ENCODE results near the gene THAP4.
"Not testable (repeated sequence)": the region's sequence is repeated elsewhere in the genome, so short reads cannot be mapped to it uniquely, and the experiment has no call there.

The THAP4 gene

GRCh38 chr2:241584436-241584835 is 52.5 kb downstream of the THAP4 start:
- no peak for DNase-seq (ENCODE audit: low spot score)

- DNase-seq (ENCODE audit: low spot score), result no peak
Observed at GRCh38 chr2:241582806-241583205, 54.2 kb downstream of the THAP4 start.

GRCh38 chr2:241582328-241582727 is 54.6 kb downstream of the THAP4 start:
- DNase-seq (ENCODE audit: low spot score), result no peak

GRCh38 chr2:241579281-241579680 is 57.7 kb downstream of the THAP4 start:
- DNase-seq (ENCODE audit: low spot score), result no peak

DNA sequence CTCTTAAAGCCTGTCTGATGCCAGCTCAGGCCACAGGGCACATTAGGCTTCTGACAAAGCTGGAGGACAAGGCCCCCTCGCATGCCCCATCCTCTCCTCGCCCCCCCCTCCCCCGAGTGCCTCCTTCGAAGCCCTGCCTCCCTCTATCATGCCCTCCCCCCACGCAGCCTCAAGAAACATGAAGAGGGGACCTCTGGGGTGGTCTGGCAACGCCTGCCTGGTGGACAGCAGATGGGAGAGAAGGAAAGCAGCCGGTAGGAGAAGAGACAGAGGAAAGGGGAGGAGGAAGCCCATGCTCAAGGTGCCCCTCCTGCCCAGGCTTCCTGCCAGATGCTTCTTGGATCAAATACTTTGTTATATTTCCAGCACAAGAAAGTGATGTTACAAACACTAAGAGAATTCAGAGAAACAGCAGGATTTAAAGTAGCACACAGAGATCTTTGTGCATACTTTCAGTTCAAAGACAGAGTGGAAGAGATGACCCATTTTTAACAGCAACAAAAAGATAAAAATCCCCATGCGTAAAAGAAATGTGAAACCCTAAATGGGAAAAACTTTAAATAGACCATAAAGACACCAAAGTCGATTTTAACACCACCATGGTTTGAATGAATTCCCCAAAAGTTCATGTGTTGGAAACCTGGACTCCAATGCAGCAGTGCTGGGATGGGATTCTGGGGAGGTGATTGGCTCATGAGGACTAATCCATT is 59.4 kb downstream of the THAP4 start:
- DNase-seq (ENCODE audit: low spot score), result no peak

- no peak for DNase-seq (ENCODE audit: low spot score)
Observed at GRCh38 chr2:241576293-241576654, 60.7 kb downstream of the THAP4 start.

GRCh38 chr2:241575624-241576292 is 61.2 kb downstream of the THAP4 start:
- DNase-seq (ENCODE audit: low spot score), result no peak

DNA sequence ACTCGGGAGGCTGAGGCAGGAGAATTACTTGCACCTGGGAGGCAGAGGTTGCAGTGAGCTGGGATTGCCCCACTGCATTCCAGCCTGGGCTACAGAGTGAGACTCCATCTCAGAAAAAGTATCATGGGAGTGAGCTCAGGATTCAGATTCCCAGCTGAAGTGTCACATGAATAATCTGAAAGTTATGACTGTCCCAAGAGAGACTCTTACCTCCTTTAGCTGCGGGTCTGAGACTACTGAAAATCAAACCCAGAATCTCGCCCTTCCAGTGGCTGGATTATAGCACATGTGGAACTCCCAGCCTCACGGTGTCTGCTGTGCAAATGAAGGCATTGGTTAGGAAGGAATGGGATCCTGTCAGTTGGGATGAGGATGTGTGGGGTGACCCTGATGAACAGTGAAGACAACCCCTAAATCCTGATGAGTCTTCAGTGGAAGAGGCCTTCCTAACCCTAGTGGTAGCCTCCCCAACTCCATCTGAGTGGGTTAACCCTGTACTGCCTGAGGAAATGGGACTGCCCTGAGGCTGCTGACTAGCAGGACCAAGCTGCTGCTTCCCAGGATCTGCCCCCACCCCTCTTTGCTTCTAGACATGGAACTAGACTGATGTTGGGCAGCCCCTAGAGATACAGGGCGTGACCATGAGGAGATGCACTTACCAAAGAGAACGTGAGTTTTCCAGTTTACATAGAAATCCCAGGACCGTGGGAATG is 61.9 kb downstream of the THAP4 start:
- no peak for DNase-seq (ENCODE audit: low spot score)

GRCh38 chr2:241573741-241574140 is 63.2 kb downstream of the THAP4 start:
- no peak for DNase-seq (ENCODE audit: low spot score)

DNA sequence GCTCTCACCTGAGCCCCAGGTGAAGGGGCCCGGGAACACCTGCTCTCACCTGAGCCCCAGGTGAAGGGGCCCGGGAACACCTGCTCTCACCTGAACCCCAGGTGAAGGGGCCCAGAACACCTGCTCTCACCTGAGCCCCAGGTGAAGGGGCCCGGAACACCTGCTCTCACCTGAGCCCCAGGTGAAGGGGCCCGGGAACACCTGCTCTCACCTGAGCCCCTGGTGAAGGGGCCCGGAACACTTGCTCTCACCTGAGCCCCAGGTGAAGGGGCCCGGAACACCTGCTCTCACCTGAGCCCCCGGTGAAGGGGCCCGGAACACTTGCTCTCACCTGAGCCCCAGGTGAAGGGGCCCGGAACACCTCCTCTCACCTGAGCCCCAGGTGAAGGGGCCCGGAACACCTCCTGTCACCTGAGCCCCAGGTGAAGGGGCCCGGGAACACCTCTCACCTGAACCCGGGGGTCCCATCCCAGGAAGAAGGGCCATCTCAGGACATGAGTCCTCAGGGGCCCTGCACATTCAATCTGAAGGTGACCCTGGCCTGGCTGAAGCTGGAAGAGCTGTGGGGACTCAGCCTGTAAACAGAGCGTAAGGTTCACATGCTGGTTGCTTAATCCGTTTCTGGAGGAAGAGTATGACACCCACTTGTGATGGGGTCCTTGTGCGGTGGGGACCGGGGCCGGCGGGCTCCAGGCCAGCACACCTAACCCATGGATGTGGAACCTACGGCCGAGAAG is 63.9 kb downstream of the THAP4 start:
- DNase-seq (ENCODE audit: low spot score), result not testable (repeated sequence)

DNA sequence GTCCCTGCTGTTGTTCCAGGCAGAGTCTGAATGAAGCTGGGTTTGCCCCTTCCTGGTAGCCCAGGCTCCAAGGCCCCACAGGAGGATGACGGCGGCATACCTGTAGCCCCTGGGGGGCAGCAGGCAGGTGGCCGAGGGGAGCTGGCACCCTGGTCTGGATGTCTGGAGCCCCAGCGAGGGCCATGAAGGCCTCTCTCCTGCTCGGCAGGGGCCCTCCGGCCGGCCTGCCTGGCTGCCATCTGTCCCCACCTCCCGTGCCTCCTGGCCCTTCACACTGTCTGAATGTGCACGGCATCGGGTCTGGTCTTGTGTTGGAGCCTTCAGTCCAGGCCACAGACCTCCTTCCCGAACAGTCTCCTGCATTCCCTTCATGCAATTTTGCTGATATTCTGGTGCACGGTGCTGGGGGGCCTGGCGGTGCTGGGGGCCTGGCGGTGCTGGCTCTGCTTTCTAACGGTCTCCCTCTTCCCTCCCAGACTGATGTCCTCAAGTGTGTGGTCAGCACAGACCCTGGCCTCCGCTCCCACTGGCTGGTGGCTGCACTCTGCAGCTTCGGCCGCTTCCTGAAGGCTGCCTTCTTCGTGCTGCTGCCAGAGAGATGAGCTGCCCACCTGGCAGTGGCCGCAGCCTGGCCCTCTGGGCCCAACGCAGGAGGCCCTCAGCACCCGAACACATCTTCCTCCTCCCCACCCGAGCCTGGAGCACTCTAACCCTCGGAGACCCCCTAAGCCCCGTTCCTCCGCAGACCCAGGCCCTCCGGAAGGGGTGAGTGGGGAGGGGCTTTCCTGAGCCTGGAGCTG is 64.9 kb downstream of the THAP4 start:
- no peak for DNase-seq (ENCODE audit: low spot score)

DNA sequence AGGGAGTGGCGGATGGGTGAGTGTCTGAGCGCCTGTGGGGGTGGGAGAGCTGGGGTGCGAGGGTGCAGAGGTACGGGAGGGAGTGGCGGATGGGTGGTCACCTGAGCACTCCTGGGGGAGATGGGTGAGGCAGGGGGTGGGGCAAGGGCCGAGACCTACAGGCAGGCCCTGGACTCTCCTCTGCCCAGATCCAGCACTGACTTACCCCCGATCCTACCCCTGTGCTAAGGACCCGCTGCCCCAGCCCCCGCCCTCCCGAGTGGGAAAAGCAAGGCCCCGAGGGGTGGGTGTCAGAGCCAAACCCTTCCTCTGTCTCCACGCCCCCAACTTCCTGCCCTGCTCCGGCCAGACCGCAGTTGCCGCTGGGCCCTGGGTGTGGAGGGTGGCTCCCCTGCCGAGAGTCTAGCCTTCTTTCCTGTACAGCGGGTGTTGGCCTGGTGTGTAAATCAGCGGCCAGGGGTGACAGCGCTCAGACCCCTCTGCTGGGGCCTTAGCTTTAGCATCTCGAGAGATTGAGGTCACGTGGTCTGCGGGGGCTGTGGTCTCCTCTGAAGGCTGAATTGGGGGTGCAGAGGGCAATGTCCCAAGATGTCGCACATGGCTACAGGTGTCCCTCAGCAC is 65.9 kb downstream of the THAP4 start:
- DNase-seq (ENCODE audit: low spot score), result no peak

DNA sequence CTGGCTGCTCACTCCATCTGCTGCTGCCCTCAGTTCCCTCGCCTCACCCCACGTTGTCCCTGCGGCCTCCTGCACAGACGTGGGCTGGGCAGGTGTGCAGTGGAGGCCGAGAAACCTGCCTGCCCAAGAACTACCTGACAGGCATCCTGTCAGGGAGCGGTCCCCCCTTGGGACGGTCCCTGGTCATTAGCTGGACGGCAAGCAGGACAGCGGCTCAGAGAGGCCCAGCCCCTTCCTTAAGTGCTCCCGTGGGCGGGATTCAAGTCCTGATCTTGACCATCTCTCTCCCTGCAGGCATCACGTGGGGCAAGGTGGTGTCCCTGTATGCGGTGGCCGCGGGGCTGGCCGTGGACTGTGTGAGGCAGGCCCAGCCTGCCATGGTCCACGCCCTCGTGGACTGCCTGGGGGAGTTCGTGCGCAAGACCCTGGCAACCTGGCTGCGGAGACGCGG is 67.1 kb downstream of the THAP4 start:
- no peak for DNase-seq (ENCODE audit: low spot score)

DNA sequence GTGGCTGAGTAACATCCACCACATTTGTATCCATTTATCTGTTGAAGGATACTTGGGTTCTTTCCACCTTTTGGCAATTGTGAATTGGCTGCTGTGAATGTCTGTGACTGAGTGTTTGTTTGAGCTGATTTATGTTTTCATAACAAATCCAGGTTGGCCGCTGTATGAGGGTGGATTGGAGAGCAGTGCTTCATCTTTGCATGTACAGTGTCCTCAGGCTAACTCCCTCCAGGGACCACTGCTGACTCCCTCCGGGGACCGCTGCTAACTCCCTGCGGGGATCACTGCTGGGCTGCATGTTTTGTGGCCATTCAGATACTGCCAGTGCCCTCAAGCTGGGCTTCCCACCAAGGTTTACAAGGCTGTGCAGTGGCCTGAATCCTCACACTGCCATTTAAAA is 68.2 kb downstream of the THAP4 start:
- no peak for DNase-seq (ENCODE audit: low spot score)

- no peak for DNase-seq (ENCODE audit: low spot score)
Observed at GRCh38 chr2:241567776-241568175, 69.2 kb downstream of the THAP4 start.

GRCh38 chr2:241567266-241567665 is 69.7 kb downstream of the THAP4 start:
- not testable (repeated sequence) for DNase-seq (ENCODE audit: low spot score)

DNA sequence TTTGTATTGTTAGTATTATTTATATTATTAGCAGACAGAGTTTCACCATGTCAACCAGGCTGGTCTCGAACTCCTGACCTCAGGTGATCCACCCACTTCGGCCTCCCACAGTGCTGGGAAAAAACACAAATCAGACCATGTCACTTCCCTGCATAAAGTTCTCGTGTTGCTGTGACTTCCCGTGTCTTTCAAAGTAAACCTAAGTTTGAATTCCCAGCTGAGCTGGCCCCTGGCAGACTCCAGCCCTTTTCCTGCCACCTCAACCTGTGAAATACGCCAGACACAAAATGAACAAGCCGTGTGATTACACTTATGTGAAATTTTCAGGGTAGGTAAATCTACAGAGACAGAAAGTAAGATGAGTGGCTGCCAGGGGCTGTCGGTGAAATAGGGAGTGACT is 70.5 kb downstream of the THAP4 start:
- DNase-seq (ENCODE audit: low spot score), result no peak

DNA sequence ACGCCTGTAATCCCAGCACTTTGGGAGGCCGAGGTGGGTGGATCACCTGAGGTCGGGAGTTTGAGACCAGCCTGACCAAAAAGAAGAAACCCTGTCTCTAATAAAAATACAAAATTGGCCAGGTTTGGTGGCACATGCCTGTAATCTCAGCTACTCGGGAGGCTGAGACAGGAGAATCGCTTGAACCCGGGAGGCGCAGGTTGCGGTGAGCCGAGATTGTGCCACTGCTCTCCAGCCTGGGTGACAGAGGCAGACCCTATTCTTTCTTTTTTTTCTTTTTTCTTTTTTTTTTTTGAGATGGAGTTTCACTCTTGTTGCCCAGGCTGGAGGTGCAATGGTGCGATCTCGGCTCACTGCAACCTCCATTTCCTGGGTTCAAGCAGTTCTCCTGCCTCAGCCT is 70.9 kb downstream of the THAP4 start:
- not testable (repeated sequence) for DNase-seq (ENCODE audit: low spot score)

DNA sequence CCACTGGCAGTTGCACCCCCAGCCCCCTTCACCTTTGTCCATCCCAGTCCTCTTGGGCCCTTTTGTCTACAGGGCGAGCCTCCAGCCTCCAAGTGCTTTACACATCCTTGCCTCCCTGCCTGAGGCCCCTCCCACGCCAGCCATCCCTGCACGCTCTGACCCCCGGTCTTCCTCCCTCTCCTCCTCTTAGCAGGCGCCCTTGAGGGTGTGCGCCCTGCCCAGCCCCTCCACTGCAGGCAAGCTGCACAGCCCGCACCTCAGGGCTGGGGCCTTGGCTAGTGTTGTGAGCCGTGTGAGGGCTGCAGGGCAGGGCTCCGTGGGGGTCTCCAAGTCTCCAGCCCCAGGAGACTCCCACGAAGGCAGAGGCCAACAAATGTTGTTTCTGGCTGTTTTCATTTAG is 71.5 kb downstream of the THAP4 start:
- DNase-seq (ENCODE audit: low spot score), result no peak

DNA sequence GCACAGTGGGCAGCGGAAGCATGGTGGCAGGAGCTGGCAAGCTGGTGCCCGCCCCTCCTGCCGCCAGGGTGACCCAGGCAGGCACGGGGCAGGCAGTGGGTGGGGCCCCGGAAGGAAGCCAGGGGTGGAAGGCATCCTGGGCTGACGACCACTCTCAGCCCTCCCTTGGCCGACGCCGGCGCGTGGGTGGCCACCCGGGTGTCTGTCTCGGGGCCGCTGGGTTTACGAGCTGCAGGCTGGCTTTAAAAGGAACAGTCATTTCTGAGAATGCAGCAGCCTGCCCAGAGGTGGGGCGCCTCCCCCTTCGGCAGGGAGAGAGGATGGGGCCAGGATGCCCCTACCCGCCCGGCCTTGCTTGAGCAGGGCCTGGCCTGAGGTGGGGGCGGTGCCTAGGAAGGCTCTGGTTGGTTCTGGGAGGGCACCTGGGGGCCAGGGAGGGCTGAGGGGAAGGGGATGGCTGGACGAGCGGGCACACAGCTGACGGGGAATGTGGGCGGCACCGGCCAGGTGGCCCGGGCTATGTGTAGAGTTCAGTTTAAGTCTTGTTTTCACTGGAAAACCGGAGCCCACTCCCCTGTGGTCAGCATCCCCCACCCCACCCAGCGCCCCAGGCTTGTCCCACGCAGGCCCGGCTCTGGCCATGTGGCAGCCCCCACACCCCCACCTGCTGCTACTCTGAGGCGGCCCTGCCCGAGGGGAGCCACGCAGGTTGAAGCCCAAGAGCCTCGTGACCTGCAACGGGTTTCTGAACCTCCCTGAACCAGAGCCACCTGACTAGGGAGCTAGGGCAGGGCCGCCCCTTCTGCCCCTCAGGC is 72.2 kb downstream of the THAP4 start:
- DNase-seq (ENCODE audit: low spot score), result no peak
